Neural cell (in vitro differentiated cells): ENCODE results near the gene EIF1B. TPM values are rescaled to one million over a fixed set of nuclear protein-coding genes. Genes with fewer than 3 reads are reported as not detected.

Source experiments
- H2AFZ ChIP-seq: fragments of 200-600, 300-800 bp; sonication (generic), shearing (Covaris generic); 2 replicates; pipeline ENCODE4 v1.6.0; 2014; ENCODE audit warnings: low read depth, mild to moderate bottlenecking, antibody characterized with exemption, low read length, moderate library complexity
- H3F3A ChIP-seq: fragments of 200-600 bp; shearing (Covaris generic); 2 replicates; pipeline ENCODE4 v1.6.1; 2016; ENCODE audit warnings: mild to moderate bottlenecking, moderate library complexity, mixed read lengths, antibody characterized with exemption, low read length; ENCODE audit not compliant: insufficient read depth, poor library complexity, severe bottlenecking
- H3K27ac ChIP-seq: fragments of 200-600, 300-800 bp; sonication (generic), shearing (Covaris generic); 2 replicates; pipeline ENCODE4 v1.5.1; 2014; ENCODE audit warnings: mild to moderate bottlenecking, low read length, moderate library complexity
- H3K27me3 ChIP-seq: fragments of 300-800, 200-600 bp; sonication (generic), shearing (Covaris generic); 2 replicates; pipeline ENCODE4 v1.6.0; 2014; ENCODE audit warnings: mild to moderate bottlenecking, low read depth, low read length, moderate library complexity; ENCODE audit not compliant: insufficient read depth
- H3K36me3 ChIP-seq: fragments of 300-800, 200-600 bp; sonication (generic), shearing (Covaris generic); 2 replicates; pipeline ENCODE4 v1.5.1; 2014; ENCODE audit warnings: mild to moderate bottlenecking, antibody characterized with exemption, low read length, moderate library complexity; ENCODE audit not compliant: insufficient read depth
- H3K4me2 ChIP-seq: fragments of 300-800, 200-600 bp; sonication (generic), shearing (Covaris generic); 2 replicates; pipeline ENCODE4 v1.6.0; 2014; ENCODE audit warnings: mild to moderate bottlenecking, low read length
- H3K4me3 ChIP-seq: fragments of 300-800, 200-600 bp; sonication (generic), shearing (Covaris generic); 2 replicates; pipeline ENCODE4 v1.5.1; 2014; ENCODE audit warnings: mild to moderate bottlenecking, low read length, moderate library complexity
- H3K79me2 ChIP-seq: fragments of 200-600 bp; shearing (Covaris generic); replicated peaks from 2 replicates; pipeline ENCODE4 v1.6.0; 2014; ENCODE audit warnings: mild to moderate bottlenecking, low read length, moderate library complexity; ENCODE audit not compliant: insufficient read depth
- H3K9ac ChIP-seq: fragments of 300-800, 200-600 bp; sonication (generic), shearing (Covaris generic); 2 replicates; pipeline ENCODE4 v1.6.1; 2016; ENCODE audit warnings: mild to moderate bottlenecking, low read length, mixed read lengths
- H3K9me2 ChIP-seq: fragments of 200-600 bp; shearing (Covaris generic); 2 replicates; pipeline ENCODE4 v1.6.1; 2016; ENCODE audit warnings: mild to moderate bottlenecking, low read length, mixed read lengths; ENCODE audit not compliant: insufficient read depth
- H3K9me3 ChIP-seq: fragments of 200-600, 300-800 bp; sonication (generic), shearing (Covaris generic); 2 replicates; pipeline ENCODE4 v1.6.1; 2016; ENCODE audit warnings: mild to moderate bottlenecking, mixed run types, low read length, moderate library complexity, mixed read lengths
- H4K20me1 ChIP-seq: fragments of 200-600 bp; shearing (Covaris generic); 2 replicates; pipeline ENCODE4 v1.6.1; 2016; ENCODE audit warnings: mild to moderate bottlenecking, mixed run types; ENCODE audit not compliant: insufficient read depth
- CTCF ChIP-seq: fragments of 450-650 bp; IDR thresholded peaks from 2 replicates; pipeline ENCODE4 v1.5.1; 2014; ENCODE audit warnings: antibody characterized with exemption, mild to moderate bottlenecking, moderate library complexity; ENCODE audit not compliant: poor library complexity, severe bottlenecking
- EP300 ChIP-seq: fragments of 450-650 bp; conservative IDR thresholded peaks from 2 replicates; pipeline ENCODE4 v1.6.1; 2014; ENCODE audit warnings: antibody characterized with exemption, mild to moderate bottlenecking, moderate library complexity; ENCODE audit not compliant: poor library complexity, severe bottlenecking
- EZH2 ChIP-seq: fragments of 200-600, 300-800 bp; shearing (Covaris generic), sonication (generic); IDR thresholded peaks from 2 replicates; pipeline ENCODE4 v1.6.1; 2014; ENCODE audit warnings: antibody characterized with exemption, low read length, borderline replicate concordance, mild to moderate bottlenecking; ENCODE audit not compliant: insufficient read depth, poor library complexity, severe bottlenecking
- MXI1 ChIP-seq: fragments of 450-650 bp; conservative IDR thresholded peaks from 2 replicates; pipeline ENCODE4 v1.6.1; 2014; ENCODE audit warnings: antibody characterized with exemption, mild to moderate bottlenecking; ENCODE audit not compliant: poor library complexity, severe bottlenecking
- POLR2AphosphoS5 ChIP-seq: IDR thresholded peaks from 2 replicates; pipeline ENCODE4 v1.6.1; 2012
- RAD21 ChIP-seq: fragments of 450-650 bp; conservative IDR thresholded peaks from 2 replicates; pipeline ENCODE4 v1.6.1; 2014; ENCODE audit warnings: antibody characterized with exemption, mild to moderate bottlenecking, moderate library complexity
- REST ChIP-seq: IDR thresholded peaks from 2 replicates; pipeline ENCODE4 v1.6.1; 2012; ENCODE audit warnings: borderline replicate concordance
- SMC3 ChIP-seq: fragments of 450-650 bp; conservative IDR thresholded peaks from 2 replicates; pipeline ENCODE4 v1.6.1; 2014; ENCODE audit warnings: antibody characterized with exemption, mild to moderate bottlenecking, moderate library complexity; ENCODE audit not compliant: poor library complexity
- TAF1 ChIP-seq: IDR thresholded peaks from 2 replicates; pipeline ENCODE4 v1.6.1; 2012; ENCODE audit warnings: low read depth
- polyA plus RNA-seq: library from polyadenylated mRNA; depleted of rRNA; stranded (reverse); fragments of >200 nt; gene quantifications from 2 replicates; pipeline ENCODE4 v1.2.3, GENCODE V29; 2014

The EIF1B gene
- polyA plus RNA-seq, 1 donor from 2014 or later: 88.0 TPM

- peaks cover 11% of the 10 kb centered on the region for H3K36me3 ChIP-seq
- H3F3A ChIP-seq: no peaks in the 10 kb centered on the region
- no peak overlapping the region for H3K27ac ChIP-seq
- no peaks in the 10 kb centered on the region for H4K20me1 ChIP-seq
- TF ChIP-seq SMC3: no peak
- no peak for TF ChIP-seq EP300
- TF ChIP-seq TAF1: no peak
- TF ChIP-seq RAD21: no peak
- TF ChIP-seq CTCF: no peak
- TF ChIP-seq EZH2: no peak
- TF ChIP-seq REST: no peak
- TF ChIP-seq POLR2AphosphoS5: no peak
- TF ChIP-seq MXI1: no peak
- no peaks in the 10 kb centered on the region for H3K9me3 ChIP-seq
- H3K4me3 ChIP-seq: no peak overlapping the region
- H3K9me2 ChIP-seq: no peaks in the 10 kb centered on the region
- peaks cover 27% of the 10 kb centered on the region for H3K79me2 ChIP-seq
- no peak overlapping the region for H3K9ac ChIP-seq
- no peak overlapping the region for H3K4me2 ChIP-seq
- H2AFZ ChIP-seq: no peak overlapping the region
- no peaks in the 10 kb centered on the region for H3K27me3 ChIP-seq
Observed at GRCh38 chr3:40307176-40307575, 2.3 kb upstream of the EIF1B start.

- H3K27me3 ChIP-seq: no peaks in the 10 kb centered on the region
- no peak overlapping the region for H3K4me2 ChIP-seq
- no peak overlapping the region for H3K27ac ChIP-seq
- no peaks in the 10 kb centered on the region for H3F3A ChIP-seq
- peak overlapping the region; percentile 100 for H3K9ac ChIP-seq
- H2AFZ ChIP-seq: peak overlapping the region; percentile 54
- H3K36me3 ChIP-seq: peaks cover 13% of the 10 kb centered on the region
- no peaks in the 10 kb centered on the region for H3K9me3 ChIP-seq
- peak overlapping the region; percentile 94 for H3K4me3 ChIP-seq
- no peak for TF ChIP-seq POLR2AphosphoS5
- no peak for TF ChIP-seq CTCF
- no peak for TF ChIP-seq REST
- no peak for TF ChIP-seq MXI1
- TF ChIP-seq EZH2: no peak
- TF ChIP-seq RAD21: no peak
- no peak for TF ChIP-seq TAF1
- no peak for TF ChIP-seq SMC3
- no peak for TF ChIP-seq EP300
- peaks cover 30% of the 10 kb centered on the region for H3K79me2 ChIP-seq
- H3K9me2 ChIP-seq: no peaks in the 10 kb centered on the region
- H4K20me1 ChIP-seq: no peaks in the 10 kb centered on the region
Observed at GRCh38 chr3:40308725-40309417, 636 bp upstream of the EIF1B start.
